CD8-positive, alpha-beta memory T cell (primary cell): ENCODE results near the gene MET. TPM values are rescaled to one million over a fixed set of nuclear protein-coding genes. Genes with fewer than 3 reads are reported as not detected.

Experiments used
- CTCF ChIA-PET: fragments of 350-600 bp; sonication (Branson Sonifier 250); formaldehyde crosslinking; loops from one replicate; lab custom pipeline; 2021; ENCODE audit warnings: antibody characterized with exemption; lab: Charles Lee
- POLR2A ChIA-PET: fragments of 350-600 bp; sonication (Branson Sonifier 250); formaldehyde crosslinking; loops from one replicate; lab custom pipeline; 2021; ENCODE audit warnings: antibody characterized with exemption; lab: Charles Lee
- DNase-seq, 5 donors: peaks; one replicate each; pipeline versions ENCODE4 v3.0.0 to v3.0.0-alpha.2; 2020 to 2022; ENCODE audit warnings: mixed read lengths in 1 of 5
- H3K27ac ChIP-seq: one replicate; pipeline ENCODE4 v1.7.0; 2013; ENCODE audit warnings: low read depth, mild to moderate bottlenecking, low read length, moderate library complexity
- H3K27me3 ChIP-seq: 2 replicates; pipeline ENCODE4 v1.7.0; 2013; ENCODE audit warnings: low read length, mild to moderate bottlenecking; ENCODE audit not compliant: insufficient read depth, poor library complexity, severe bottlenecking
- H3K36me3 ChIP-seq: 2 replicates; pipeline ENCODE4 v1.7.0; 2013; ENCODE audit warnings: mild to moderate bottlenecking, low read length, moderate library complexity; ENCODE audit not compliant: insufficient read depth
- H3K4me1 ChIP-seq: 2 replicates; pipeline ENCODE4 v1.7.0; 2013; ENCODE audit warnings: mild to moderate bottlenecking, low read length, moderate library complexity; ENCODE audit not compliant: insufficient read depth
- H3K4me3 ChIP-seq: 2 replicates; pipeline ENCODE4 v1.7.0; 2013; ENCODE audit warnings: mild to moderate bottlenecking, low read length
- H3K9me3 ChIP-seq: 2 replicates; pipeline ENCODE4 v1.7.0; 2013; ENCODE audit warnings: mild to moderate bottlenecking, low read length
- H3K27ac Mint-ChIP-seq, 8 donors: one replicate each; pipeline ENCODE4 v1.8.0; 2020 to 2021; ENCODE audit warnings: mixed read lengths in 8 of 8, mild to moderate bottlenecking in 6 of 8, inconsistent platforms in 3 of 8, moderate library complexity in 3 of 8
- H3K27me3 Mint-ChIP-seq, 2 donors: one replicate each; pipeline ENCODE4 v1.8.0; 2020 to 2021; ENCODE audit warnings: mixed read lengths in 2 of 2, mild to moderate bottlenecking in 1 of 2, moderate library complexity in 1 of 2
- H3K36me3 Mint-ChIP-seq, 3 donors: one replicate each; pipeline ENCODE4 v1.8.0; 2020 to 2021; ENCODE audit warnings: mixed read lengths in 3 of 3, inconsistent platforms in 1 of 3, mild to moderate bottlenecking in 1 of 3
- H3K4me1 Mint-ChIP-seq, 3 donors: one replicate each; pipeline ENCODE4 v1.8.0; 2020 to 2021; ENCODE audit warnings: mixed read lengths in 3 of 3, inconsistent platforms in 1 of 3, mild to moderate bottlenecking in 1 of 3
- H3K4me3 Mint-ChIP-seq, 7 donors: one replicate each; pipeline ENCODE4 v1.8.0; 2020 to 2021; ENCODE audit warnings: mixed read lengths in 7 of 7, mild to moderate bottlenecking in 6 of 7, moderate library complexity in 4 of 7, inconsistent platforms in 2 of 7
- H3K9me3 Mint-ChIP-seq, 5 donors: one replicate each; pipeline ENCODE4 v1.8.0; 2020 to 2022; ENCODE audit warnings: mixed read lengths in 5 of 5, mild to moderate bottlenecking in 3 of 5, moderate library complexity in 2 of 5, inconsistent platforms in 1 of 5
- polyA plus RNA-seq: library from polyadenylated mRNA; unstranded; fragments of 300-500 nt; fragmentation: Illumina TruSeq; gene quantifications from one replicate; pipeline ENCODE4 v1.2.3, GENCODE V29; 2021
- total RNA-seq, 2 experiments: library from RNA; stranded (reverse); gene quantifications; one replicate each; pipeline ENCODE4 v1.2.3, GENCODE V29; 2021

The MET gene
- total and polyA plus RNA-seq, 3 experiments from 2014 or later, result 3.1 to 4.3 TPM; not detected in 1

DNA sequence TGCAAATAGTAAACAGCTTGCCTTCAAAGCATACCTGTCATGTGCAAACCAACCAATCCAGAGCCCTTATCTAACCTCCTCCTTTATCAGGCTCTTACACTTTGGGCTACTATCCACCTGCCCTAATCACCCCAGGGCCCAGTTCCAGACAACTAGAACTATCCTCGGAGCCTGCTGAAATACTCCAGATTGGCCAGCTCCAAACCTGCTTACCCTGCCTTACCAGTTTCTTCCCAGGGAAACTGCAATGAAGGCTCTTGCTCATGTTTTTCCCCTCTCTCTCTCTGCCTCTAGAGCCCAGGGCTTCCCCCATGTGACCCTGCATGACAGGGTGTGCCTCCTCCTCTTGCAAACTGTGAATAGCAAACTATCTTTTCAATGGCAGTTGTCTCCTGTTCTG lies 109.0 kb downstream of the MET start:
- Histone ChIP-seq H3K9me3 (no peaks in the 10 kb centered on the region), H3K4me1 (no peaks in the 10 kb centered on the region), H3K36me3 (no peaks in the 10 kb centered on the region), H3K27me3 (no peaks in the 10 kb centered on the region), H3K27ac (no peak overlapping the region), H3K4me3 (no peak overlapping the region)
- Mint-ChIP-seq H3K27ac (no peak overlapping the region), H3K9me3 (no peaks in the 10 kb centered on the region), H3K4me1 (no peaks in the 10 kb centered on the region), H3K4me3 (no peak overlapping the region), H3K27me3 (peaks cover 0 to 13% of the 10 kb centered on the region in 2 donors), H3K36me3 (no peaks in the 10 kb centered on the region)
- DNase-seq, result no peak
- POLR2A ChIA-PET, result no interaction called here
- CTCF ChIA-PET, result no interaction called here

DNA sequence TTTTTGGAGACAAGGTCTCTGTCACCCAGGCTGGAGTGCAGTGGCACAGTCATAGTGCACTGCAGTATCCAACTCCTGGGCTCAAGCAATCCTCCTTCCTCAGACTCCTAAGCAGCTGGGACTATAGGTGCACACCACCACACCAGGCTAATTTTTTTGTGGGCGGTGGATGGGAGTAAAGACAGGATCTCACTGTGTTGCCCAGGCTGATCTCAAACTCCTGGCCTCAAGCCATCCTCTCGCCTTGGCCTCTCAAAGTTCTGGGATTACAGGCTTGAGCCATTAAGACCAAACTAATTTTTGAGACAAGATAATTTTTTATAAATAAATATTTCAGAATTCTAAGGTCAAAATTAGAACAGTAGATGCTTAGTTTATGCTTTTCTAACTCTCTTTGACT lies 109.6 kb downstream of the MET start:
- no peak overlapping the region for H3K27ac ChIP-seq
- Mint-ChIP-seq H3K4me3 (no peak overlapping the region), H3K27ac (no peak overlapping the region), H3K9me3 (no peaks in the 10 kb centered on the region), H3K4me1 (no peaks in the 10 kb centered on the region), H3K27me3 (peaks cover 0 to 13% of the 10 kb centered on the region in 2 donors), H3K36me3 (no peaks in the 10 kb centered on the region)
- H3K27me3 ChIP-seq, result no peaks in the 10 kb centered on the region
- H3K36me3 ChIP-seq, result no peaks in the 10 kb centered on the region
- no peaks in the 10 kb centered on the region for H3K9me3 ChIP-seq
- POLR2A ChIA-PET, result no interaction called here
- H3K4me1 ChIP-seq, result no peaks in the 10 kb centered on the region
- CTCF ChIA-PET, result no interaction called here
- no peak overlapping the region for H3K4me3 ChIP-seq
- DNase-seq, result no peak

DNA sequence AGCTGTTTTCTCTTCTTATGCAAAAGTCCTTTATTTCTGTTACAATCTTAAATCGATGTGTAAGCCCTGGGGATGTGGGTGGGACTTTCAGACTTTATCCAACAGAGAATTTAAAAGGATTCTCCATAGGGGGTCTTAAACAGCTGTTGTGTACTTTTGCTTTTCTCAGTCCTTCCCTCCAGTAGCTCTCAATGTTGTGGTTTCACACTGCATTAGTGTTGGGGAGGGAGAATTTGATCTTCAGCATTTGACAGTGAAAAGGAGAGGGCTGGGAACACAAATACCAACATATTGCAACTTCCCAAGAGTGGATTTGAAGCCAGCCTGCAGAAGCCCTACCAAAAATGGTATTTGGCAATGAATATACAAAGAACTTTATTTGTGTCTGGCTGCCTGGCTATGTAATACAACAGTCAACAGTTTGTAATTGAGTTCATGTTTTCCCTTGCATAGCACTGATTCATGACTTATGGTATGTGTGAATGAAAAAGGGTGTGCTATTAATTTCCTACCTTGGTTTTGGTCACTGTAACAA lies 110.2 kb downstream of the MET start:
- no peak for DNase-seq
- Histone ChIP-seq H3K27ac (no peak overlapping the region), H3K27me3 (no peaks in the 10 kb centered on the region), H3K9me3 (no peaks in the 10 kb centered on the region), H3K36me3 (no peaks in the 10 kb centered on the region), H3K4me3 (no peak overlapping the region), H3K4me1 (no peaks in the 10 kb centered on the region)
- Mint-ChIP-seq H3K27me3 (peaks cover 0 to 13% of the 10 kb centered on the region in 2 donors), H3K4me3 (no peak overlapping the region), H3K27ac (no peak overlapping the region), H3K9me3 (no peaks in the 10 kb centered on the region), H3K4me1 (no peaks in the 10 kb centered on the region), H3K36me3 (no peaks in the 10 kb centered on the region)
- ChIA-PET CTCF (no interaction called here), POLR2A (no interaction called here)

DNA sequence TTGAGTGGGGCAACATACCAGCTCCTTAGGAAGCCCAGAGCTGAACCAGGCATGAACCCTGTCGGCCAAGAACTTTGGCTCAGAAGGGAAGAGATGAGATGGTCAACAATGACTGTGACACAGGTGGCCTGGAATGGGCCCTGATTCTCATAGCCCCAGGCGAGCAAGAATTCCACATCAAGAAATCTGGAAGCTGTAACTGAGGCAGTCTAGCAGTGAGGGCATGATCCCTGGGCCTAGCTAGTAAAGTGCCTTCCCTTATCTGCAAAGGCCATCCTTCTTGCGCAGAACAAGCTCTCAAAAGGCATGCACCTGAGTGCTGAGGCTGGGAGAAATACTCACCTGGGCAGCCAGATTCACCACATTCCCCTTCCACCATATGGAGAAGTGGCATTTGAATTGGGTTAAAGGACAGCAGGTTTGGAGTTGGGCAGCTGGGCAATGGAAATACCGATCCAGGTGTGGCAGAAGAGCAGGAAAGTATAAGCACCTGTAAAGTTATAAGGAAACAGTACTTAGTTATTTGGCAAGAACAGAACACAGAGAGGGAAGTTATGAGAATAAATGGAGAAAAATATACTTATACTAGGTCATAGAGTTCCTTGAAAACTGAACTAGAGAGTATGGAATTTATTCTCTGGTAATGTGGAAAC lies 111.8 kb downstream of the MET start:
- Mint-ChIP-seq H3K27ac (no peak overlapping the region), H3K27me3 (peaks cover 0 to 10% of the 10 kb centered on the region in 2 donors), H3K36me3 (no peaks in the 10 kb centered on the region), H3K4me1 (no peaks in the 10 kb centered on the region), H3K4me3 (no peak overlapping the region), H3K9me3 (no peaks in the 10 kb centered on the region)
- CTCF ChIA-PET, result no interaction called here
- Histone ChIP-seq H3K9me3 (no peaks in the 10 kb centered on the region), H3K36me3 (no peaks in the 10 kb centered on the region), H3K4me1 (no peaks in the 10 kb centered on the region), H3K4me3 (no peak overlapping the region), H3K27ac (no peak overlapping the region), H3K27me3 (no peaks in the 10 kb centered on the region)
- POLR2A ChIA-PET, result no interaction called here
- no peak for DNase-seq

DNA sequence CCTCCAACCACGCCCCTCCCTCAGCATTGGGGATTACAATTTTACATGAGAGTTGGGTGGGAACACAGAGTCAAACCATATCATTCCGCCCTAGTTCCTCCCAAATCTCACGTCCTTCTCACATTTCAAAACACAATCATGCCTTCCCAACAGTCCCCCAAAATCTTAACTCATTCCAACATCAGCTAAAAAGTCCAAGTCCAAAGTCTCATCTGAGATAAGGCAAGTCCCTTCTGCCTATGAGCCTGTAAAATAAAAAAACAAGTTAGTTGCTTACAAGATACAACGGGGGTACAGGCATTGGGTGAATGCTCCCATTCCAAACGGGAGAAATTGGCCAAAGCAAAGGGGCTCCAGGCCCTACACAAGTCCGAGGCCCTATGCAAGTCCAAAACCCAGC lies 112.7 kb downstream of the MET start:
- H3K4me1 Mint-ChIP-seq, result no peaks in the 10 kb centered on the region
- CTCF ChIA-PET, result no interaction called here

DNA sequence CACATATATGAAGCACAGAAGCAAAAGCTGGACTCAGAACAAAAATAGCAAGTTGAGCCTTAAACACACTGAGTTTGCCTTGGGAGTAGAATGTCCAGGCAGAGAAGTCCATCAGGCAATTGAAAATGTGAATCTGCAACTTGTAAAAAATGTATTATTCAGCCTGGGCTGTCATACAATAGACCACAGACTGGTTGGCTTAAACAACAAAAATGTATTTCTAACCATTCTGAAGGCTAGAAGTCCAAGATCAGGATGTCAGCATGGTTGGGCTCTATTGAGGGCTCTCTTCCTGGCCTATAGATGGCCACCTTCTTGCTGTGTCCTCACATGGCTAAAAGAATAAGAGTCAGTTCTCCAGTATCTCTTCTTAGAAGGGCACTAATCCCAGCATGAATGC lies 113.8 kb downstream of the MET start:
- no peak overlapping the region for H3K4me3 Mint-ChIP-seq
- H3K4me1 Mint-ChIP-seq, result no peaks in the 10 kb centered on the region
- Histone ChIP-seq H3K4me3 (no peak overlapping the region), H3K27ac (no peak overlapping the region), H3K9me3 (no peaks in the 10 kb centered on the region), H3K36me3 (no peaks in the 10 kb centered on the region), H3K4me1 (no peaks in the 10 kb centered on the region), H3K27me3 (no peaks in the 10 kb centered on the region)
- peaks cover 2 to 10% of the 10 kb centered on the region in 2 donors for H3K27me3 Mint-ChIP-seq
- ChIA-PET CTCF (no interaction called here), POLR2A (no interaction called here)
- H3K36me3 Mint-ChIP-seq, result no peaks in the 10 kb centered on the region
- H3K9me3 Mint-ChIP-seq, result no peaks in the 10 kb centered on the region
- no peak for DNase-seq
- no peak overlapping the region for H3K27ac Mint-ChIP-seq

More for the DNA sequence above, 112.7 kb downstream of the MET start:
- H3K27ac ChIP-seq, result no peak overlapping the region
- no peaks in the 10 kb centered on the region for H3K36me3 ChIP-seq
- POLR2A ChIA-PET, result no interaction called here
- Mint-ChIP-seq H3K36me3 (no peaks in the 10 kb centered on the region), H3K27ac (no peak overlapping the region), H3K9me3 (no peaks in the 10 kb centered on the region), H3K27me3 (peaks cover 0 to 10% of the 10 kb centered on the region in 2 donors), H3K4me3 (no peak overlapping the region)
- DNase-seq, result no peak
- H3K4me1 ChIP-seq, result no peaks in the 10 kb centered on the region
- H3K27me3 ChIP-seq, result no peaks in the 10 kb centered on the region
- H3K4me3 ChIP-seq, result no peak overlapping the region
- no peaks in the 10 kb centered on the region for H3K9me3 ChIP-seq

DNA sequence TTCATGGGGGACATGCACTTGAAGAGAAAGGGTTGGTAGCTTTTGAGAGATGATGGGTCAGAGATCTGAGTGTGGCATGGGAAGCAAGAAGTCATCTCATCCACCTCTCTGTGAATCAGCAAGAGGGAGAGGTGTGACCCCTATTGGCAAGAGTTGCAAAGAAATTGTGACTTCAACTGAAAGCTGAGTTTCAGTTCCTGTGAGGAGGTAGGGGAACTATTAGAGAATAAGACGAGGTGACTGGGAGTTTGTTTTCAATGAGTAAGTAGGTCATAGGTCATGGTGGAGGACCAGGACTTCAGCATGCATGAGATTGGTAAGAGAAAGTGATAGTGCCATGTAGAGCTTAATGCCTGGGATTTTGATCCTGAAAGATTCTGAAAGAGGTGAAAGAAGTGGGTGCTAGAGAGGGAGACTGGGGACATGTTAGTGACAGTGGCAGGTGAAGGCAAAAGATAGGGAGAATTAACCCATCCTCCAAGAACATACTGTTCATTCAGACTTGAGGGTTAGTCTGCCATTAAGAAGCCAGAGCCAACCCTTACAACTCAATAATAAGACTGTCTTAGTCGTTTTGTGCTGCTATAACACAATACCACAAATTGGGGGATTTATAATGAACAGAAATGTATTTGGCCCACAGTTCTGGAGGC lies 114.9 kb downstream of the MET start:
- Histone ChIP-seq H3K27me3 (no peaks in the 10 kb centered on the region), H3K4me3 (no peak overlapping the region), H3K9me3 (no peaks in the 10 kb centered on the region), H3K27ac (no peak overlapping the region), H3K4me1 (no peaks in the 10 kb centered on the region), H3K36me3 (no peaks in the 10 kb centered on the region)
- DNase-seq, result no peak
- POLR2A ChIA-PET, result no interaction called here
- CTCF ChIA-PET, result no interaction called here
- no peak overlapping the region for H3K4me3 Mint-ChIP-seq
- no peaks in the 10 kb centered on the region for H3K36me3 Mint-ChIP-seq
- H3K27me3 Mint-ChIP-seq, result peaks cover 2 to 5% of the 10 kb centered on the region in 2 donors
- H3K4me1 Mint-ChIP-seq, result no peaks in the 10 kb centered on the region
- H3K27ac Mint-ChIP-seq, result no peak overlapping the region
- H3K9me3 Mint-ChIP-seq, result no peaks in the 10 kb centered on the region

DNA sequence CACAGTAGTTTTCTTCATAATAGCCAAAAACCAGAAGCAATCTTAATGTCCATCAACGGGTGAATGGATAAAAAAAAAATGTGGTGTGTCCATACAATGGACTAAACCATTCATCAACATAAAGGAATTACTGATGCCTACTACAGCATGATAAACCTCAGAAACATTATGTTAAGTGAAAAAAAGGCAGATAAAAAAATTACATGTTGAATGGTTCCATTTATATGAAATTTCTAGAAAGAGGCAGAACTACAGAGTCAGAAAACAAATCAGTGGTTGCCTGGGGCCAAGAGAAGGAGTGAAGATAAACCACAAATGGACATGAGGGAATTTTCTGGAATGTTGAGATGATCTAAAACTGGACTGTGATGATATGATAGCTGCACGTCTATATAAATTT lies 115.9 kb downstream of the MET start:
- no peak overlapping the region for H3K4me3 Mint-ChIP-seq
- H3K27ac Mint-ChIP-seq, result no peak overlapping the region
- H3K4me1 Mint-ChIP-seq, result no peaks in the 10 kb centered on the region
- POLR2A ChIA-PET, result no interaction called here
- H3K27me3 ChIP-seq, result no peaks in the 10 kb centered on the region
- no peak for DNase-seq
- CTCF ChIA-PET, result no interaction called here
- H3K36me3 Mint-ChIP-seq, result no peaks in the 10 kb centered on the region
- peaks cover 0 to 2% of the 10 kb centered on the region in 2 donors for H3K27me3 Mint-ChIP-seq
- H3K36me3 ChIP-seq, result no peaks in the 10 kb centered on the region
- no peaks in the 10 kb centered on the region for H3K9me3 ChIP-seq
- H3K27ac ChIP-seq, result no peak overlapping the region
- no peaks in the 10 kb centered on the region for H3K9me3 Mint-ChIP-seq
- H3K4me1 ChIP-seq, result no peaks in the 10 kb centered on the region
- H3K4me3 ChIP-seq, result no peak overlapping the region
